K562 (cell line): ENCODE measurements around the gene SLC19A3. TPM values are rescaled to one million over a fixed set of nuclear protein-coding genes. Genes with fewer than 3 reads are reported as not detected.

Source experiments
- ATAC-seq: fragments of 200-7000 bp; cut with Tn5 transposase; 3 replicates; pipeline ENCODE4 v1.9.1; 2020; ENCODE audit warnings: moderate library complexity
- BruUV-seq: library from RNA; stranded (reverse); fragments of 400-500 nt; replicated peaks from 2 replicates; lab custom pipeline; 2021; lab: Mats Ljungman, UMichigan
- CTCF ChIA-PET: fragments of 300-600 bp; formaldehyde crosslinking; extraction: SDS; loops from one replicate; lab custom pipeline; 2021; ENCODE audit warnings: low intra/inter-chr PET ratio; lab: Yijun Ruan, JAX
- POLR2A ChIA-PET: fragments of 300-600, 350-650 bp; sonication (Branson Sonifier 250); formaldehyde crosslinking; extraction: SDS; loops from one replicate; lab custom pipeline; 2021; ENCODE audit warnings: antibody characterized with exemption, inconsistent platforms; lab: Yijun Ruan, JAX
- DNase-seq, 4 experiments: peaks; one replicate each; pipeline versions ENCODE4 v3.0.0 to v3.0.0-alpha.2; 2011 to 2018; ENCODE audit warnings: low spot score in 3 of 4, mixed read lengths in 3 of 4; ENCODE audit errors: extremely low read depth in 1 of 4
- FAIRE-seq: peaks from 2 replicates; lab custom pipeline; 2011; peaks lifted over from hg19 to GRCh38; lab: Jason Lieb, UNC
- H2AFZ ChIP-seq: 2 replicates; pipeline ENCODE4 v1.6.0; 2011; ENCODE audit warnings: low read depth, low read length, control low read depth, inconsistent platforms
- H3K27ac ChIP-seq: fragments of 200-600 bp; 3 replicates; pipeline ENCODE4 v1.8.0; 2011; ENCODE audit warnings: low read depth, mild to moderate bottlenecking, control low read depth, inconsistent platforms, low read length, moderate library complexity, mixed read lengths; ENCODE audit errors: extremely low read depth
- H3K27me3 ChIP-seq, 2 experiments: fragments of 300-600 bp in 1 of 2; 2 replicates in 1 of 2; 3 replicates in 1 of 2; pipeline versions ENCODE4 v1.6.0 to v1.8.0; 2011; ENCODE audit warnings: inconsistent platforms in 2 of 2, low read length in 2 of 2, mild to moderate bottlenecking in 1 of 2, mixed read lengths in 1 of 2, moderate library complexity in 1 of 2; ENCODE audit not compliant: control insufficient read depth in 2 of 2, insufficient read depth in 2 of 2
- H3K36me3 ChIP-seq: fragments of 300-600 bp; 3 replicates; pipeline ENCODE4 v1.8.0; 2011; ENCODE audit warnings: mild to moderate bottlenecking, low read length, inconsistent platforms; ENCODE audit not compliant: control insufficient read depth, insufficient read depth
- H3K4me1 ChIP-seq, 2 experiments: fragments of 200-600 bp in 1 of 2; replicated peaks in 1 of 2; 2 replicates in 1 of 2; 3 replicates in 1 of 2; pipeline versions ENCODE4 v1.5.1 to v1.8.0; 2011; ENCODE audit warnings: inconsistent platforms in 2 of 2, low read length in 2 of 2, mild to moderate bottlenecking in 1 of 2, mixed read lengths in 1 of 2, moderate library complexity in 1 of 2; ENCODE audit not compliant: control insufficient read depth in 2 of 2, insufficient read depth in 2 of 2
- H3K4me2 ChIP-seq: 2 replicates; pipeline ENCODE4 v1.6.1; 2011; ENCODE audit warnings: low read length, control low read depth, inconsistent platforms, mixed read lengths; ENCODE audit not compliant: insufficient read depth
- H3K4me3 ChIP-seq: fragments of 200-600 bp; sonication (generic), shearing (Covaris generic); 2 replicates; pipeline ENCODE4 v1.5.1; 2016; ENCODE audit warnings: control low read depth, inconsistent platforms
- H3K79me2 ChIP-seq: fragments of 200-600 bp; 3 replicates; pipeline ENCODE4 v1.8.0; 2011; ENCODE audit warnings: low read length, inconsistent platforms; ENCODE audit not compliant: control insufficient read depth, insufficient read depth
- H3K9ac ChIP-seq, 2 experiments: 2 replicates each; pipeline versions ENCODE4 v1.6.0 to v1.6.1; 2011; ENCODE audit warnings: low read depth in 2 of 2, low read length in 2 of 2, control low read depth in 1 of 2, inconsistent platforms in 1 of 2, mild to moderate bottlenecking in 1 of 2, mixed read lengths in 1 of 2; ENCODE audit not compliant: insufficient read depth in 1 of 2
- H3K9me1 ChIP-seq: one replicate; pipeline ENCODE4 v1.6.0; 2011; ENCODE audit warnings: inconsistent platforms, mild to moderate bottlenecking, low read length, moderate library complexity; ENCODE audit not compliant: control insufficient read depth, insufficient read depth
- H3K9me3 ChIP-seq: replicated peaks from 2 replicates; pipeline ENCODE4 v1.5.1; 2011; ENCODE audit warnings: low read depth, low read length, inconsistent platforms; ENCODE audit not compliant: control insufficient read depth, insufficient read depth
- H4K20me1 ChIP-seq: replicated peaks from 2 replicates; pipeline ENCODE4 v1.6.1; 2011; ENCODE audit warnings: low read length, inconsistent platforms, mixed read lengths; ENCODE audit not compliant: control insufficient read depth, insufficient read depth
- PBX2 ChIP-seq, 2 experiments: IDR thresholded peaks in 1 of 2; conservative IDR thresholded peaks in 1 of 2; 2 replicates each; pipeline ENCODE4 v1.6.1; 2016; ENCODE audit warnings: low read depth in 2 of 2, mild to moderate bottlenecking in 1 of 2, missing compliant biosample characterization in 1 of 2, missing genetic modification characterization in 1 of 2, moderate library complexity in 1 of 2
- ZNF436 ChIP-seq: fragments of 250-450, 450-650 bp; sonication (Bioruptor Pico); formaldehyde crosslinking; IDR thresholded peaks from 2 replicates; pipeline ENCODE4 v1.7.0; 2020; ENCODE audit warnings: mild to moderate bottlenecking
- WGBS: fragments of 100-300 bp; shearing (Covaris generic); methylation state at CpG from one replicate; pipeline ENCODE4 v1.1.6; 2016; ENCODE audit warnings: low coverage, mixed read lengths; ENCODE audit not compliant: insufficient coverage; ENCODE audit errors: missing lambda C conversion rate; 5-methylcytosine and 5-hydroxymethylcytosine counted together
- in situ Hi-C: fragments of 300-500 bp; cut with MboI; formaldehyde crosslinking; loops from 4 replicates; pipeline ENCODE4 v1.15.0; 2018; ENCODE audit warnings: inconsistent platforms, mixed read lengths
- intact Hi-C: fragments of 100-400 bp; cut with micrococcal nuclease; formaldehyde crosslinking; loops from 2 replicates; pipeline ENCODE4 v1.14.2; 2022
- polyA plus RNA-seq, 8 experiments: library from polyadenylated mRNA; depleted of rRNA in 4 of 8; stranded (reverse) in 5 of 8; unstranded in 3 of 8; fragments of >200 nt; fragmentation: Nextera tagmentation in 2 of 8; fragmentation: Illumina TruSeq in 1 of 8; extraction: Ambion mirVana in 2 of 8; extraction: Trizol in 1 of 8; gene quantifications; 2 replicates each; pipeline versions ENCODE4 v1.2.1 to v1.2.3, GENCODE V29; 2011 to 2014; ENCODE audit warnings: inconsistent platforms in 1 of 8, missing spikeins in 1 of 8
- total RNA-seq, 7 experiments: library from RNA; depleted of rRNA in 6 of 7; stranded (reverse); fragments of >200 nt in 6 of 7; fragmentation: Illumina TruSeq in 2 of 7; extraction: Trizol in 2 of 7; gene quantifications; 2 replicates each; pipeline versions ENCODE4 v1.2.1 to v1.2.3, GENCODE V29; 2011 to 2021; ENCODE audit warnings: low replicate concordance in 1 of 7
- TF ChIP-seq, protein P1 (sequence below), 3 experiments: IDR thresholded peaks in 2 of 3; conservative IDR thresholded peaks in 1 of 3; 2 replicates each; pipeline ENCODE4 v1.5.1; 2011 to 2012; ENCODE audit warnings: low read length in 3 of 3, mild to moderate bottlenecking in 3 of 3, control low read depth in 2 of 3, improper control_type of control experiment in 1 of 3, inconsistent platforms in 1 of 3, low read depth in 1 of 3, mixed read lengths in 1 of 3, moderate library complexity in 1 of 3; ENCODE audit not compliant: insufficient read depth in 2 of 3

SLC19A3 gene
- total and polyA plus RNA-seq, 9 of the 15 experiments (the other 6 are each of a cell fraction or from before 2014, with no cell fraction given): not detected

DNA sequence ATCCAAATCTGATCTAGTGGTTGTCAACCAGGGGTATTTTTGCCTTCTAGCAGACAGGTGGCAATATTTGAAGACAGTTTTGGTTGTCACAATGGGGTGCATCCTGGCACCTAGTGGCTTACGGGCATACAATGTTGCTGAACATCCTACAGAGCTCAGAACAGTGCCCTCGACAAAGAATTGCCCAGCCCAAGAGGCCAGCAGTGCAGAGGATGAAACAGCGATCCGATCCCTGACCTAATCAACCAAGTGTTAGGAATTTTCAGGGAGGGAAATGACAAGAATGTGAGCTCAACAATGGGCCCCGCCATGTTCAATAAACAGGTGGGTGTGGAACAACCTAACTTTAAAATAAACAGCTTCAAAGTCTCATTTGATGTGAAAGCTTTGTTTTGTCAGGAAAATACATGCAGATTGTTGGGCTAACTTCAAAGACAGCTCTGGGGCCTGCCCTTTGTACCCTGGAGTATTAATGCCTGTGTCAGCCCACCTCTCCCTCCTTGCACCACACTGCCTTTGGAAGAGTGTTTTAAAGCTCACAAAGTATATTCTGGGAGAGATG is 73.8 kb downstream of the SLC19A3 start:
- Histone ChIP-seq H3K27me3 (peaks cover 0 to 8% of the 10 kb centered on the region in 2 experiments; a peak in 2 of 5 replicates), H3K9me1 (no peaks in the 10 kb centered on the region), H2AFZ (no peak overlapping the region), H4K20me1 (no peaks in the 10 kb centered on the region), H3K4me1 (no peaks in the 10 kb centered on the region), H3K4me2 (no peak overlapping the region)
- BruUV-seq: no TSS peak
- FAIRE-seq (no peak), ATAC-seq (no peak)
- intact Hi-C loops: no loop called here
- ChIA-PET CTCF (no interaction called here), POLR2A (no interaction called here)
- WGBS: 0% methylated on average over 4 of the region's 5 CpGs
- TF ChIP-seq PBX2 (CRISPR knock-in tag; IDR thresholded peaks at IDR 0.05; ENCODE audit: low read depth) (no peak), PBX2 (tag; conservative IDR thresholded peaks at IDR 0.05; ENCODE audit: low read depth) (no peak), ZNF436 (CRISPR knock-in tag) (no peak)
- TF ChIP-seq, protein P1, sequence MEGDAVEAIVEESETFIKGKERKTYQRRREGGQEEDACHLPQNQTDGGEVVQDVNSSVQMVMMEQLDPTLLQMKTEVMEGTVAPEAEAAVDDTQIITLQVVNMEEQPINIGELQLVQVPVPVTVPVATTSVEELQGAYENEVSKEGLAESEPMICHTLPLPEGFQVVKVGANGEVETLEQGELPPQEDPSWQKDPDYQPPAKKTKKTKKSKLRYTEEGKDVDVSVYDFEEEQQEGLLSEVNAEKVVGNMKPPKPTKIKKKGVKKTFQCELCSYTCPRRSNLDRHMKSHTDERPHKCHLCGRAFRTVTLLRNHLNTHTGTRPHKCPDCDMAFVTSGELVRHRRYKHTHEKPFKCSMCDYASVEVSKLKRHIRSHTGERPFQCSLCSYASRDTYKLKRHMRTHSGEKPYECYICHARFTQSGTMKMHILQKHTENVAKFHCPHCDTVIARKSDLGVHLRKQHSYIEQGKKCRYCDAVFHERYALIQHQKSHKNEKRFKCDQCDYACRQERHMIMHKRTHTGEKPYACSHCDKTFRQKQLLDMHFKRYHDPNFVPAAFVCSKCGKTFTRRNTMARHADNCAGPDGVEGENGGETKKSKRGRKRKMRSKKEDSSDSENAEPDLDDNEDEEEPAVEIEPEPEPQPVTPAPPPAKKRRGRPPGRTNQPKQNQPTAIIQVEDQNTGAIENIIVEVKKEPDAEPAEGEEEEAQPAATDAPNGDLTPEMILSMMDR (IDR thresholded peaks at IDR 0.05 in 2 of 3, conservative IDR thresholded peaks at IDR 0.05 in 1 of 3; ENCODE audit: insufficient read depth in 2 of 3, low read depth in 1 of 3, low read length in 3 of 3): peak in 1 of 3 experiments; percentile 23; a peak in 1 of 6 replicates
- TF ChIP-seq, all 486 proteins: peak for 1
- H3K27ac ChIP-seq: no peak overlapping the region
- in situ Hi-C loops: no loop called here
- no peak overlapping the region for H3K4me3 ChIP-seq
- no peaks in the 10 kb centered on the region for H3K9me3 ChIP-seq
- no peaks in the 10 kb centered on the region for H3K79me2 ChIP-seq
- no peak for DNase-seq
- H3K36me3 ChIP-seq: no peaks in the 10 kb centered on the region
- no peak overlapping the region for H3K9ac ChIP-seq
